ENCODE data around the gene TTC3. TPM values are rescaled to one million over a fixed set of nuclear protein-coding genes. Genes with fewer than 3 reads are reported as not detected.

Gene TTC3
- total and polyA plus RNA-seq, 2 of the 13 experiments (the other 11 are each of a cell fraction or from before 2014, with no cell fraction given), result 55.7 to 108 TPM

DNA sequence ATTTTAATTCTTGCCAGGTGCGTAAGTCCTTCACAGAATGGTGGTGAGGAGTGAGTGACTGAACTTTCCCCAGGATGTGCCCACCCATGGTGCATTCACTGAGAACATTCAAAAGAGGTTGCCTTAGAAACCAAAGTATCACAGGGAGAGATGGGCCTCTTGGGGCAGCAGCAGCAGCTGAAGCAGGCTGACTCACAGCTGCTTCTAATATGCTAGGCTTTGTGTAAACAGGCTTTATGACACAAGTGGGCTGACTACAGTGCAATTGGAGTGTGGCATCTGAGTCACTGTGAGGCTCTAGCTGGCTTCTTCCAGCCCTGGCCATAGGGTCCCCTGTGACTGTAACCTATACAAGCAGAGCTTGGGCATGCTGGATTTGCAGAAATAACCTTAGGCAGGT is 12.8 kb upstream of the TTC3 start (continued):
- TF ChIP-seq MED1 (CRISPR knock-in tag; IDR thresholded peaks at IDR 0.05) (peak; percentile 51; the same call in 1 of the 2 replicates), KLF12 (CRISPR knock-in tag; IDR thresholded peaks at IDR 0.05; ENCODE audit: borderline replicate concordance) (no peak), ZNF33A (CRISPR knock-in tag; IDR thresholded peaks at IDR 0.05; ENCODE audit: borderline replicate concordance) (no peak), JUND (CRISPR knock-in tag; IDR thresholded peaks at IDR 0.05) (peak; percentile 70; the same call in 1 of the 2 replicates), ZFP1 (CRISPR knock-in tag; IDR thresholded peaks at IDR 0.05) (no peak), ZNF34 (CRISPR knock-in tag; IDR thresholded peaks at IDR 0.05; ENCODE audit: borderline replicate concordance) (no peak), FIP1L1 (IDR thresholded peaks at IDR 0.05; ENCODE audit: borderline replicate concordance, insufficient read depth, low read depth, low read length) (no peak), SAP130 (CRISPR knock-in tag; IDR thresholded peaks at IDR 0.05; ENCODE audit: low read depth) (peak; percentile 82), DPF2 (CRISPR knock-in tag; IDR thresholded peaks at IDR 0.05; ENCODE audit: borderline replicate concordance, low read depth) (peak; percentile 30; the same call in 1 of the 2 replicates), FOXK1 (CRISPR knock-in tag; IDR thresholded peaks at IDR 0.05; ENCODE audit: borderline replicate concordance, low read depth) (peak; percentile 70; the same call in 1 of the 2 replicates), ZNF160 (CRISPR knock-in tag; IDR thresholded peaks at IDR 0.05) (no peak), POLR2A (IDR thresholded peaks at IDR 0.05; ENCODE audit: insufficient read depth in 1 of 2, low read depth in 2 of 2, low read length in 2 of 2) (no peak), ZNF256 (CRISPR knock-in tag; conservative IDR thresholded peaks at IDR 0.05) (no peak), ZNF546 (CRISPR knock-in tag; conservative IDR thresholded peaks at IDR 0.05) (no peak), ZNF431 (CRISPR knock-in tag; IDR thresholded peaks at IDR 0.05; ENCODE audit: borderline replicate concordance, low read depth) (no peak), ZNF224 (CRISPR knock-in tag; IDR thresholded peaks at IDR 0.05) (no peak), PTBP1 (IDR thresholded peaks at IDR 0.05; ENCODE audit: low read depth, low read length, poor library complexity, severe bottlenecking) (no peak), GABPA (IDR thresholded peaks at IDR 0.05; ENCODE audit: low read depth, low read length) (no peak), GABPA (CRISPR knock-in tag; IDR thresholded peaks at IDR 0.05; ENCODE audit: low read depth) (no peak), NR2F1 (CRISPR knock-in tag; IDR thresholded peaks at IDR 0.05) (no peak)
- TF ChIP-seq, protein P1, sequence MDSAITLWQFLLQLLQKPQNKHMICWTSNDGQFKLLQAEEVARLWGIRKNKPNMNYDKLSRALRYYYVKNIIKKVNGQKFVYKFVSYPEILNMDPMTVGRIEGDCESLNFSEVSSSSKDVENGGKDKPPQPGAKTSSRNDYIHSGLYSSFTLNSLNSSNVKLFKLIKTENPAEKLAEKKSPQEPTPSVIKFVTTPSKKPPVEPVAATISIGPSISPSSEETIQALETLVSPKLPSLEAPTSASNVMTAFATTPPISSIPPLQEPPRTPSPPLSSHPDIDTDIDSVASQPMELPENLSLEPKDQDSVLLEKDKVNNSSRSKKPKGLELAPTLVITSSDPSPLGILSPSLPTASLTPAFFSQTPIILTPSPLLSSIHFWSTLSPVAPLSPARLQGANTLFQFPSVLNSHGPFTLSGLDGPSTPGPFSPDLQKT (CRISPR knock-in tag; IDR thresholded peaks at IDR 0.05; ENCODE audit: borderline replicate concordance), result no peak
- TF ChIP-seq, protein P2, sequence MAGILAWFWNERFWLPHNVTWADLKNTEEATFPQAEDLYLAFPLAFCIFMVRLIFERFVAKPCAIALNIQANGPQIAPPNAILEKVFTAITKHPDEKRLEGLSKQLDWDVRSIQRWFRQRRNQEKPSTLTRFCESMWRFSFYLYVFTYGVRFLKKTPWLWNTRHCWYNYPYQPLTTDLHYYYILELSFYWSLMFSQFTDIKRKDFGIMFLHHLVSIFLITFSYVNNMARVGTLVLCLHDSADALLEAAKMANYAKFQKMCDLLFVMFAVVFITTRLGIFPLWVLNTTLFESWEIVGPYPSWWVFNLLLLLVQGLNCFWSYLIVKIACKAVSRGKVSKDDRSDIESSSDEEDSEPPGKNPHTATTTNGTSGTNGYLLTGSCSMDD (CRISPR knock-in tag; IDR thresholded peaks at IDR 0.05), result no peak
- TF ChIP-seq, protein P3, sequence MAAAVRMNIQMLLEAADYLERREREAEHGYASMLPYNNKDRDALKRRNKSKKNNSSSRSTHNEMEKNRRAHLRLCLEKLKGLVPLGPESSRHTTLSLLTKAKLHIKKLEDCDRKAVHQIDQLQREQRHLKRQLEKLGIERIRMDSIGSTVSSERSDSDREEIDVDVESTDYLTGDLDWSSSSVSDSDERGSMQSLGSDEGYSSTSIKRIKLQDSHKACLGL (CRISPR knock-in tag; IDR thresholded peaks at IDR 0.05), result no peak
- TF ChIP-seq, protein P4, sequence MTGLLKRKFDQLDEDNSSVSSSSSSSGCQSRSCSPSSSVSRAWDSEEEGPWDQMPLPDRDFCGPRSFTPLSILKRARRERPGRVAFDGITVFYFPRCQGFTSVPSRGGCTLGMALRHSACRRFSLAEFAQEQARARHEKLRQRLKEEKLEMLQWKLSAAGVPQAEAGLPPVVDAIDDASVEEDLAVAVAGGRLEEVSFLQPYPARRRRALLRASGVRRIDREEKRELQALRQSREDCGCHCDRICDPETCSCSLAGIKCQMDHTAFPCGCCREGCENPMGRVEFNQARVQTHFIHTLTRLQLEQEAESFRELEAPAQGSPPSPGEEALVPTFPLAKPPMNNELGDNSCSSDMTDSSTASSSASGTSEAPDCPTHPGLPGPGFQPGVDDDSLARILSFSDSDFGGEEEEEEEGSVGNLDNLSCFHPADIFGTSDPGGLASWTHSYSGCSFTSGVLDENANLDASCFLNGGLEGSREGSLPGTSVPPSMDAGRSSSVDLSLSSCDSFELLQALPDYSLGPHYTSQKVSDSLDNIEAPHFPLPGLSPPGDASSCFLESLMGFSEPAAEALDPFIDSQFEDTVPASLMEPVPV (CRISPR knock-in tag; IDR thresholded peaks at IDR 0.05), result no peak
- TF ChIP-seq, protein P5, sequence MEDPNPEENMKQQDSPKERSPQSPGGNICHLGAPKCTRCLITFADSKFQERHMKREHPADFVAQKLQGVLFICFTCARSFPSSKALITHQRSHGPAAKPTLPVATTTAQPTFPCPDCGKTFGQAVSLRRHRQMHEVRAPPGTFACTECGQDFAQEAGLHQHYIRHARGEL (CRISPR knock-in tag; IDR thresholded peaks at IDR 0.05), result no peak
- TF ChIP-seq, protein P6, sequence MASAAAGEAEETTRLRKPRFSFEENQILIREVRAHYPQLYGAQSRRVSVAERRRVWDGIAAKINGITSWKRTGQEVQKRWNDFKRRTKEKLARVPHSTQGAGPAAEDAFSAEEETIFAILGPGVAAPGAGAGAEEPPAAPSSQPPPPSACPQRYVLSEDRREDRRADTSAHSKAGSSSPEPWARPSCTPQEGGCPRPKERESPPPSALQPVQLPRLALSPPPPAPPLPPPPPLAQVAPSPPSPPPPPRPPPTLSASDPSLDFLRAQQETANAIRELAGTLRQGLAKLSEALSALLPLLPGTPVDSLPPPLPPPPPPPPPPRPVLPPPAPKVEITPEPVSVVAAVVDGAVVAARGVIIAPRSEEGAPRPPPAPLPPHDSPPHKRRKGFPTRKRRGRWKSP (CRISPR knock-in tag; IDR thresholded peaks at IDR 0.05), result no peak

All from HepG2 (cell line).